Measurements from ENCODE around the gene SATB2.
A peak's percentile ranks its signal among the peaks of the same experiment; 100 is the strongest.

Gene SATB2

GRCh38 chr2:199282309-199282708, 175.4 kb downstream of the SATB2 start:
- Histone ChIP-seq H3K4me1 (ENCODE audit: control insufficient read depth, insufficient read depth, low read length) (0 out of 2 replicates have a peak, but pooled peaks cover 2% of the 10 kb centered on the region), H3K36me3 (ENCODE audit: control insufficient read depth in 2 of 2, insufficient read depth in 1 of 2, low read length in 2 of 2) (peaks cover 0 to 13% of the 10 kb centered on the region in 2 experiments; a peak in 1 of 3 replicates), H3K4me3 (ENCODE audit: low read depth, low read length) (no peak overlapping the region), H3K9me3 (ENCODE audit: control insufficient read depth, insufficient read depth, low read depth, low read length) (no peaks in the 10 kb centered on the region), H3K27ac (ENCODE audit: extremely low read depth, low read depth, low read length) (no peak overlapping the region)
- ChIA-PET CTCF (no interaction called here), POLR2A (no interaction called here)
- TF ChIP-seq ZNF626 (tag by site-specific recombination; IDR thresholded peaks at IDR 0.05): no peak
- no peak for TF ChIP-seq ZNF366 (tag by site-specific recombination; conservative IDR thresholded peaks at IDR 0.05)
- TF ChIP-seq ZNF223 (tag by site-specific recombination; IDR thresholded peaks at IDR 0.05): no peak
- TF ChIP-seq, protein P1, sequence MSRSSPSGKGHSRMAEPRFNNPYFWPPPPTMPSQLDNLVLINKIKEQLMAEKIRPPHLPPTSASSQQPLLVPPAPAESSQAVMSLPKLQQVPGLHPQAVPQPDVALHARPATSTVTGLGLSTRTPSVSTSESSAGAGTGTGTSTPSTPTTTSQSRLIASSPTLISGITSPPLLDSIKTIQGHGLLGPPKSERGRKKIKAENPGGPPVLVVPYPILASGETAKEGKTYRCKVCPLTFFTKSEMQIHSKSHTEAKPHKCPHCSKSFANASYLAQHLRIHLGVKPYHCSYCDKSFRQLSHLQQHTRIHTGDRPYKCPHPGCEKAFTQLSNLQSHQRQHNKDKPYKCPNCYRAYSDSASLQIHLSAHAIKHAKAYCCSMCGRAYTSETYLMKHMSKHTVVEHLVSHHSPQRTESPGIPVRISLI (tag by site-specific recombination; IDR thresholded peaks at IDR 0.05): no peak
- no peak for TF ChIP-seq BCL6B (tag by site-specific recombination; IDR thresholded peaks at IDR 0.05)
- no peak for TF ChIP-seq HOXC10 (CRISPR knock-in tag; IDR thresholded peaks at IDR 0.05)
- TF ChIP-seq ZNF114 (tag by site-specific recombination; IDR thresholded peaks at IDR 0.05): no peak
- TF ChIP-seq ZNF777 (tag by site-specific recombination; IDR thresholded peaks at IDR 0.05; ENCODE audit: borderline replicate concordance): no peak
- TF ChIP-seq RBAK (tag by site-specific recombination; IDR thresholded peaks at IDR 0.05): no peak
- TF ChIP-seq OVOL3 (tag by site-specific recombination; IDR thresholded peaks at IDR 0.05): no peak
- TF ChIP-seq, protein P2, sequence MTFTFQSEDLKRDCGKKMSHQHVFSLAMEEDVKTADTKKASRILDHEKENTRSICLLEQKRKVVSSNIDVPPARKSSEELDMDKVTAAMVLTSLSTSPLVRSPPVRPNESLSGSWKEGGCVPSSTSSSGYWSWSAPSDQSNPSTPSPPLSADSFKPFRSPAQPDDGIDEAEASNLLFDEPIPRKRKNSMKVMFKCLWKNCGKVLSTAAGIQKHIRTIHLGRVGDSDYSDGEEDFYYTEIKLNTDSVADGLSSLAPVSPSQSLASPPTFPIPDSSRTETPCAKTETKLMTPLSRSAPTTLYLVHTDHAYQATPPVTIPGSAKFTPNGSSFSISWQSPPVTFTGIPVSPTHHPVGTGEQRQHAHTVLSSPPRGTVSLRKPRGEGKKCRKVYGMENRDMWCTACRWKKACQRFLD (tag by site-specific recombination; IDR thresholded peaks at IDR 0.05): no peak

GRCh38 chr2:199279146-199279545, 178.6 kb downstream of the SATB2 start:
- POLR2A ChIA-PET: no interaction called here
- H3K9me3 ChIP-seq (ENCODE audit: control insufficient read depth, insufficient read depth, low read depth, low read length): no peaks in the 10 kb centered on the region
- H3K36me3 ChIP-seq (ENCODE audit: control insufficient read depth in 2 of 2, insufficient read depth in 1 of 2, low read length in 2 of 2): peaks cover 0 to 13% of the 10 kb centered on the region in 2 experiments; a peak in 1 of 3 replicates
- H3K27ac ChIP-seq (ENCODE audit: extremely low read depth, low read depth, low read length): no peak overlapping the region
- CTCF ChIA-PET: interaction anchor here (0.7 kb wide), 1 partner anchor 193 kb away, joined by 3 read pairs; no protein-coding TSS in a partner anchor
- no peak for TF ChIP-seq GLIS2 (tag by site-specific recombination; IDR thresholded peaks at IDR 0.05)
- TF ChIP-seq ZNF658 (tag by site-specific recombination; IDR thresholded peaks at IDR 0.05): no peak
- TF ChIP-seq, protein P3, sequence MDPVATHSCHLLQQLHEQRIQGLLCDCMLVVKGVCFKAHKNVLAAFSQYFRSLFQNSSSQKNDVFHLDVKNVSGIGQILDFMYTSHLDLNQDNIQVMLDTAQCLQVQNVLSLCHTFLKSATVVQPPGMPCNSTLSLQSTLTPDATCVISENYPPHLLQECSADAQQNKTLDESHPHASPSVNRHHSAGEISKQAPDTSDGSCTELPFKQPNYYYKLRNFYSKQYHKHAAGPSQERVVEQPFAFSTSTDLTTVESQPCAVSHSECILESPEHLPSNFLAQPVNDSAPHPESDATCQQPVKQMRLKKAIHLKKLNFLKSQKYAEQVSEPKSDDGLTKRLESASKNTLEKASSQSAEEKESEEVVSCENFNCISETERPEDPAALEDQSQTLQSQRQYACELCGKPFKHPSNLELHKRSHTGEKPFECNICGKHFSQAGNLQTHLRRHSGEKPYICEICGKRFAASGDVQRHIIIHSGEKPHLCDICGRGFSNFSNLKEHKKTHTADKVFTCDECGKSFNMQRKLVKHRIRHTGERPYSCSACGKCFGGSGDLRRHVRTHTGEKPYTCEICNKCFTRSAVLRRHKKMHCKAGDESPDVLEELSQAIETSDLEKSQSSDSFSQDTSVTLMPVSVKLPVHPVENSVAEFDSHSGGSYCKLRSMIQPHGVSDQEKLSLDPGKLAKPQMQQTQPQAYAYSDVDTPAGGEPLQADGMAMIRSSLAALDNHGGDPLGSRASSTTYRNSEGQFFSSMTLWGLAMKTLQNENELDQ (tag by site-specific recombination; IDR thresholded peaks at IDR 0.05; ENCODE audit: low read depth): no peak
- no peak for TF ChIP-seq ZNF404 (tag by site-specific recombination; IDR thresholded peaks at IDR 0.05)
- TF ChIP-seq ZNF544 (tag by site-specific recombination; IDR thresholded peaks at IDR 0.05): no peak
- no peak overlapping the region for H3K4me3 ChIP-seq (ENCODE audit: low read depth, low read length)
- peaks cover 5% of the 10 kb centered on the region; the same call in 1 of the 2 replicates for H3K4me1 ChIP-seq (ENCODE audit: control insufficient read depth, insufficient read depth, low read length)

- CTCF ChIA-PET: no interaction called here
- H3K36me3 ChIP-seq (ENCODE audit: control insufficient read depth in 2 of 2, insufficient read depth in 1 of 2, low read length in 2 of 2): peaks cover 0 to 7% of the 10 kb centered on the region in 2 experiments; a peak in 1 of 3 replicates
- TF ChIP-seq, protein P2 (tag by site-specific recombination; IDR thresholded peaks at IDR 0.05): no peak
- TF ChIP-seq ZBTB17 (tag by site-specific recombination; IDR thresholded peaks at IDR 0.05) (peak; percentile 25; the same call in 1 of the 2 replicates), ZSCAN30 (tag by site-specific recombination; IDR thresholded peaks at IDR 0.05) (no peak), ZNF174 (tag by site-specific recombination; IDR thresholded peaks at IDR 0.05) (no peak), ZNF677 (tag by site-specific recombination; IDR thresholded peaks at IDR 0.05) (no peak), SP7 (tag by site-specific recombination; IDR thresholded peaks at IDR 0.05) (peak; percentile 57; the same call in 1 of the 2 replicates), ZNF202 (tag by site-specific recombination; IDR thresholded peaks at IDR 0.05; ENCODE audit: borderline replicate concordance) (no peak), SALL2 (tag by site-specific recombination; IDR thresholded peaks at IDR 0.05; ENCODE audit: borderline replicate concordance) (no peak), ZNF223 (tag by site-specific recombination; IDR thresholded peaks at IDR 0.05) (no peak), ZNF510 (tag by site-specific recombination; IDR thresholded peaks at IDR 0.05; ENCODE audit: insufficient replicate concordance) (no peak), KLF9 (tag by site-specific recombination; IDR thresholded peaks at IDR 0.05; ENCODE audit: low read depth) (no peak; the same call in 1 of the 2 replicates)
These were observed 179.6 kb downstream of the SATB2 start for GRCh38 chr2:199278099-199278498.

More at GRCh38 chr2:199278099-199278498, 179.6 kb downstream of the SATB2 start:
- Histone ChIP-seq H3K4me1 (ENCODE audit: control insufficient read depth, insufficient read depth, low read length) (peaks cover 8% of the 10 kb centered on the region), H3K4me3 (ENCODE audit: low read depth, low read length) (no peak overlapping the region), H3K9me3 (ENCODE audit: control insufficient read depth, insufficient read depth, low read depth, low read length) (no peaks in the 10 kb centered on the region), H3K27ac (ENCODE audit: extremely low read depth, low read depth, low read length) (0 out of 2 replicates have a peak overlapping the region, but pooled peaks have one; percentile 18)
- POLR2A ChIA-PET: no interaction called here

Measured in HEK293 (cell line).